HCT116 (cell line): ENCODE data around the gene PPM1E. TPM values are rescaled to one million over a fixed set of nuclear protein-coding genes. Genes with fewer than 3 reads are reported as not detected.

Experiments used
- ATAC-seq: fragments of 200-7000 bp; cut with Tn5 transposase; 2 replicates; pipeline ENCODE4 v1.9.1; 2020; ENCODE audit warnings: mild to moderate bottlenecking, moderate library complexity
- BruUV-seq: library from RNA; stranded (reverse); fragments of 400-500 nt; replicated peaks from 2 replicates; lab custom pipeline; 2021; lab: Mats Ljungman, UMichigan
- CTCF ChIA-PET: fragments of 300-600 bp; sonication (Branson Sonifier 250); formaldehyde crosslinking; loops from one replicate; lab custom pipeline; 2021; ENCODE audit warnings: antibody characterized with exemption; lab: Charles Lee
- POLR2A ChIA-PET: fragments of 300-600, 350-600 bp; sonication (Branson Sonifier 250); formaldehyde crosslinking; loops from one replicate; lab custom pipeline; 2021; ENCODE audit warnings: antibody characterized with exemption; lab: Charles Lee
- RAD21 ChIA-PET, 2 experiments: fragments of 300-600 bp; sonication (Branson Sonifier 250); formaldehyde crosslinking; loops; one replicate each; lab custom pipeline; 2023; ENCODE audit warnings: low total read pairs in 2 of 2; ENCODE audit not compliant: uncharacterized antibody in 2 of 2, unreplicated experiment in 2 of 2, low non-redundant PET in 1 of 2; lab: Charles Lee
- DNase-seq: peaks from one replicate; pipeline ENCODE4 v3.0.0-alpha.2; 2010; ENCODE audit warnings: low read depth, low spot score
- H2AFZ ChIP-seq: fragments of 200-600 bp; shearing (Covaris generic), sonication (generic); 2 replicates; pipeline ENCODE4 v1.6.1; 2017; ENCODE audit warnings: low read depth, mixed run types, mixed read lengths, antibody characterized with exemption, low read length; ENCODE audit not compliant: poor library complexity, severe bottlenecking
- H3K27ac ChIP-seq: 2 replicates; pipeline ENCODE4 v1.5.1; 2012; ENCODE audit warnings: low read depth, low read length
- H3K27me3 ChIP-seq: fragments of 200-600 bp; sonication (generic); 2 replicates; pipeline ENCODE4 v1.6.1; 2016; ENCODE audit warnings: mixed run types, low read length, mixed read lengths; ENCODE audit not compliant: insufficient read depth
- H3K36me3 ChIP-seq, 2 experiments: fragments of 200-500 bp in 1 of 2; fragments of 200-600 bp in 1 of 2; sonication (Bioruptor generic) in 1 of 2; sonication (generic) in 1 of 2; 2 replicates each; pipeline versions ENCODE4 v1.5.1 to v1.6.1; 2014 to 2016; ENCODE audit warnings: low read length in 2 of 2, inconsistent platforms in 1 of 2, mixed read lengths in 1 of 2, mixed run types in 1 of 2; ENCODE audit not compliant: insufficient read depth in 2 of 2, control insufficient read depth in 1 of 2
- H3K4me1 ChIP-seq, 2 experiments: fragments of 200-600 bp in 1 of 2; sonication (generic) in 1 of 2; 2 replicates each; pipeline versions ENCODE4 v1.5.1 to v1.6.1; 2012 to 2017; ENCODE audit warnings: low read length in 2 of 2, inconsistent platforms in 1 of 2, mild to moderate bottlenecking in 1 of 2, mixed read lengths in 1 of 2, mixed run types in 1 of 2, moderate library complexity in 1 of 2; ENCODE audit not compliant: insufficient read depth in 2 of 2, control insufficient read depth in 1 of 2
- H3K4me2 ChIP-seq: fragments of 200-600 bp; sonication (generic); 2 replicates; pipeline ENCODE4 v1.6.1; 2017; ENCODE audit warnings: mixed run types, low read length, mixed read lengths
- H3K4me3 ChIP-seq, 2 experiments: fragments of 200-600 bp in 1 of 2; sonication (generic) in 1 of 2; replicated peaks in 1 of 2; 2 replicates each; pipeline ENCODE4 v1.5.1; 2011 to 2016; ENCODE audit warnings: low read length in 2 of 2, control low read depth in 1 of 2, low read depth in 1 of 2, mild to moderate bottlenecking in 1 of 2, mixed read lengths in 1 of 2, mixed run types in 1 of 2
- H3K79me2 ChIP-seq: fragments of 200-600 bp; sonication (generic); 2 replicates; pipeline ENCODE4 v1.6.1; 2017; ENCODE audit warnings: mild to moderate bottlenecking, mixed run types, low read length, moderate library complexity, mixed read lengths; ENCODE audit not compliant: insufficient read depth
- H3K9ac ChIP-seq: fragments of 200-600 bp; sonication (generic); 2 replicates; pipeline ENCODE4 v1.6.1; 2016; ENCODE audit warnings: low read length, mixed read lengths
- H3K9me2 ChIP-seq: fragments of 200-600 bp; sonication (generic), shearing (Covaris generic); 2 replicates; pipeline ENCODE4 v1.6.1; 2017; ENCODE audit warnings: mixed run types, mild to moderate bottlenecking, moderate library complexity; ENCODE audit not compliant: insufficient read depth
- H3K9me3 ChIP-seq, 2 experiments: fragments of 200-500 bp in 1 of 2; fragments of 200-600 bp in 1 of 2; sonication (Bioruptor generic) in 1 of 2; sonication (generic) in 1 of 2; 2 replicates each; pipeline ENCODE4 v1.6.1; 2014 to 2017; ENCODE audit warnings: low read length in 2 of 2, mixed read lengths in 2 of 2, inconsistent platforms in 1 of 2, low read depth in 1 of 2, mild to moderate bottlenecking in 1 of 2, mixed run types in 1 of 2, moderate library complexity in 1 of 2; ENCODE audit not compliant: control insufficient read depth in 1 of 2, insufficient read depth in 1 of 2
- H4K20me1 ChIP-seq: fragments of 200-600 bp; sonication (generic), shearing (Covaris generic); 2 replicates; pipeline ENCODE4 v1.6.1; 2017; ENCODE audit warnings: mixed run types, mild to moderate bottlenecking, moderate library complexity; ENCODE audit not compliant: insufficient read depth
- ELF1 ChIP-seq: IDR thresholded peaks from 2 replicates; pipeline ENCODE4 v1.6.1; 2012; ENCODE audit warnings: low read depth, borderline replicate concordance
- POLR2AphosphoS5 ChIP-seq: IDR thresholded peaks from 2 replicates; pipeline ENCODE4 v1.6.1; 2011; ENCODE audit warnings: mild to moderate bottlenecking, low read depth, low read length, moderate library complexity
- SIN3A ChIP-seq: IDR thresholded peaks from 2 replicates; pipeline ENCODE4 v1.6.1; 2012; ENCODE audit warnings: low read depth
- SRF ChIP-seq: IDR thresholded peaks from 2 replicates; pipeline ENCODE4 v1.6.1; 2012; ENCODE audit warnings: low read depth
- YY1 ChIP-seq: IDR thresholded peaks from 2 replicates; pipeline ENCODE4 v1.6.1; 2011; ENCODE audit warnings: low read length, low read depth, moderate library complexity, mild to moderate bottlenecking; ENCODE audit not compliant: insufficient replicate concordance; ENCODE audit errors: extremely low read depth
- ZNF274 ChIP-seq: fragments of 200-500 bp; sonication (Bioruptor generic); IDR thresholded peaks from 2 replicates; pipeline ENCODE4 v1.6.1; 2014; ENCODE audit warnings: mild to moderate bottlenecking, low read depth, low read length, inconsistent platforms
- intact Hi-C: fragments of 100-400 bp; cut with micrococcal nuclease; formaldehyde crosslinking; loops from 2 replicates; pipeline ENCODE4 v1.10.0; 2022
- total RNA-seq: library from RNA; stranded (reverse); gene quantifications from one replicate; pipeline ENCODE4 v1.2.1, GENCODE V29; 2021; ENCODE audit not compliant: unreplicated experiment
- TF ChIP-seq, protein P1 (sequence below): IDR thresholded peaks from 2 replicates; pipeline ENCODE4 v1.6.1; 2012; ENCODE audit warnings: low read depth
- TF ChIP-seq, protein P2 (sequence below): IDR thresholded peaks from 2 replicates; pipeline ENCODE4 v1.6.1; 2012
- TF ChIP-seq, protein P3 (sequence below), 3 experiments: fragments of 200-600 bp in 1 of 3; sonication (generic) in 1 of 3; IDR thresholded peaks in 2 of 3; conservative IDR thresholded peaks in 1 of 3; 2 replicates each; pipeline ENCODE4 v1.5.1; 2012 to 2017; ENCODE audit warnings: low read depth in 2 of 3, low read length in 2 of 3, antibody characterized with exemption in 1 of 3, borderline replicate concordance in 1 of 3, control low read depth in 1 of 3, mild to moderate bottlenecking in 1 of 3, mixed read lengths in 1 of 3, mixed run types in 1 of 3, moderate library complexity in 1 of 3; ENCODE audit not compliant: insufficient read depth in 1 of 3

PPM1E gene
- total RNA-seq, 1 experiment from 2014 or later, result 0.02 TPM

DNA sequence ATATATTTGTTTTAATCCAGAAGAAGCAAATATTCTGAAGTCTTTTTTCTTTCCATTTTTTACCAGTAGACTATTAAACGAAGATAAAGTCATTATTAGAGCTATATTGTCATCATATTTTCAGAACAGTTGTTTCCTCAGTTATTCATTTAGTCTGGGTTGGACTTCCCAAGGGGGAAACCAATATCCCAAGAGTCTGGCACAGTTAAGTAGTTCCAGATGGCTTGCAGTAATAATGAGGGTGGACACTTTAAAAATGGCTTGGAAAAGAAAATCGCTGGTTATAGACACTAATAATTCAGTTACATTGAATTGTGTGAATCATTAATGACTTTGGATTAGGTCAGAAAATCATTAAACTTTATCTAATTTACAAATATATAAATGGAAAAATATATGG is 3.9 kb downstream of the PPM1E start (continued):
- TF ChIP-seq, protein P1, sequence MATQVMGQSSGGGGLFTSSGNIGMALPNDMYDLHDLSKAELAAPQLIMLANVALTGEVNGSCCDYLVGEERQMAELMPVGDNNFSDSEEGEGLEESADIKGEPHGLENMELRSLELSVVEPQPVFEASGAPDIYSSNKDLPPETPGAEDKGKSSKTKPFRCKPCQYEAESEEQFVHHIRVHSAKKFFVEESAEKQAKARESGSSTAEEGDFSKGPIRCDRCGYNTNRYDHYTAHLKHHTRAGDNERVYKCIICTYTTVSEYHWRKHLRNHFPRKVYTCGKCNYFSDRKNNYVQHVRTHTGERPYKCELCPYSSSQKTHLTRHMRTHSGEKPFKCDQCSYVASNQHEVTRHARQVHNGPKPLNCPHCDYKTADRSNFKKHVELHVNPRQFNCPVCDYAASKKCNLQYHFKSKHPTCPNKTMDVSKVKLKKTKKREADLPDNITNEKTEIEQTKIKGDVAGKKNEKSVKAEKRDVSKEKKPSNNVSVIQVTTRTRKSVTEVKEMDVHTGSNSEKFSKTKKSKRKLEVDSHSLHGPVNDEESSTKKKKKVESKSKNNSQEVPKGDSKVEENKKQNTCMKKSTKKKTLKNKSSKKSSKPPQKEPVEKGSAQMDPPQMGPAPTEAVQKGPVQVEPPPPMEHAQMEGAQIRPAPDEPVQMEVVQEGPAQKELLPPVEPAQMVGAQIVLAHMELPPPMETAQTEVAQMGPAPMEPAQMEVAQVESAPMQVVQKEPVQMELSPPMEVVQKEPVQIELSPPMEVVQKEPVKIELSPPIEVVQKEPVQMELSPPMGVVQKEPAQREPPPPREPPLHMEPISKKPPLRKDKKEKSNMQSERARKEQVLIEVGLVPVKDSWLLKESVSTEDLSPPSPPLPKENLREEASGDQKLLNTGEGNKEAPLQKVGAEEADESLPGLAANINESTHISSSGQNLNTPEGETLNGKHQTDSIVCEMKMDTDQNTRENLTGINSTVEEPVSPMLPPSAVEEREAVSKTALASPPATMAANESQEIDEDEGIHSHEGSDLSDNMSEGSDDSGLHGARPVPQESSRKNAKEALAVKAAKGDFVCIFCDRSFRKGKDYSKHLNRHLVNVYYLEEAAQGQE, result no peak
- TF ChIP-seq ELF1 (no peak), SRF (no peak), POLR2AphosphoS5 (no peak)

DNA sequence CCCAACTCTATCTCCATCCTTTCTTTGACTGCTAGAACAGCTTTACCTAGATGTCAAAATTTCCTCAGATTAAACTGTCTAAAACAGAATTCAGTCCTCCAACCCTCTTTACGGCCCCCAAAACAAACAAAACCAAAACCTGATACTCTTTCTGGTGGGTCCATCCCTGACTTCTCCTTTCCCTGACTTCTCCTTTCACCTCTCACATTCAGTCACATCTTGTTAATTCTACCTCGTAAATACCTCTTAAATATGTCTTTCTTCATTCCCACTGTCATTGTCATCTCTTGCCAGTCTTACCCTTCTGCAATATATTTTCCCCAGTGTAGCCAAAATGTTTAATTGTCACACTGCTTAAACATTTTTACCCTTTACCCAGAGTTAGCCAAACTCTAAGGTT is 4.6 kb downstream of the PPM1E start:
- no peak for DNase-seq
- no peak for ATAC-seq
- RAD21 ChIA-PET, result no interaction called here
- H3K36me3 ChIP-seq, result no peaks in the 10 kb centered on the region
- TF ChIP-seq ELF1 (no peak), ZNF274 (no peak), POLR2AphosphoS5 (no peak), SIN3A (no peak), YY1 (no peak)
- TF ChIP-seq, protein P2, sequence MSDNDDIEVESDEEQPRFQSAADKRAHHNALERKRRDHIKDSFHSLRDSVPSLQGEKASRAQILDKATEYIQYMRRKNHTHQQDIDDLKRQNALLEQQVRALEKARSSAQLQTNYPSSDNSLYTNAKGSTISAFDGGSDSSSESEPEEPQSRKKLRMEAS, result no peak
- TF ChIP-seq, protein P3, sequence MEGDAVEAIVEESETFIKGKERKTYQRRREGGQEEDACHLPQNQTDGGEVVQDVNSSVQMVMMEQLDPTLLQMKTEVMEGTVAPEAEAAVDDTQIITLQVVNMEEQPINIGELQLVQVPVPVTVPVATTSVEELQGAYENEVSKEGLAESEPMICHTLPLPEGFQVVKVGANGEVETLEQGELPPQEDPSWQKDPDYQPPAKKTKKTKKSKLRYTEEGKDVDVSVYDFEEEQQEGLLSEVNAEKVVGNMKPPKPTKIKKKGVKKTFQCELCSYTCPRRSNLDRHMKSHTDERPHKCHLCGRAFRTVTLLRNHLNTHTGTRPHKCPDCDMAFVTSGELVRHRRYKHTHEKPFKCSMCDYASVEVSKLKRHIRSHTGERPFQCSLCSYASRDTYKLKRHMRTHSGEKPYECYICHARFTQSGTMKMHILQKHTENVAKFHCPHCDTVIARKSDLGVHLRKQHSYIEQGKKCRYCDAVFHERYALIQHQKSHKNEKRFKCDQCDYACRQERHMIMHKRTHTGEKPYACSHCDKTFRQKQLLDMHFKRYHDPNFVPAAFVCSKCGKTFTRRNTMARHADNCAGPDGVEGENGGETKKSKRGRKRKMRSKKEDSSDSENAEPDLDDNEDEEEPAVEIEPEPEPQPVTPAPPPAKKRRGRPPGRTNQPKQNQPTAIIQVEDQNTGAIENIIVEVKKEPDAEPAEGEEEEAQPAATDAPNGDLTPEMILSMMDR (IDR thresholded peaks at IDR 0.05 in 2 of 3, conservative IDR thresholded peaks at IDR 0.05 in 1 of 3; ENCODE audit: borderline replicate concordance in 1 of 3, insufficient read depth in 1 of 3, low read depth in 2 of 3, low read length in 2 of 3), result no peak
- TF ChIP-seq, all 23 proteins: peak for 0
- no peaks in the 10 kb centered on the region for H3K27me3 ChIP-seq
- H3K4me3 ChIP-seq, result no peak overlapping the region
- no peaks in the 10 kb centered on the region for H3K9me3 ChIP-seq
- H3K9ac ChIP-seq, result no peak overlapping the region
- no peak overlapping the region for H2AFZ ChIP-seq
- no peaks in the 10 kb centered on the region for H4K20me1 ChIP-seq
- intact Hi-C loops, result no loop called here
- ChIA-PET POLR2A (no interaction called here), CTCF (no interaction called here)
- no peaks in the 10 kb centered on the region for H3K4me1 ChIP-seq
- H3K79me2 ChIP-seq, result no peaks in the 10 kb centered on the region
- no TSS peak for BruUV-seq
- no peak overlapping the region for H3K4me2 ChIP-seq
- H3K27ac ChIP-seq, result no peak overlapping the region
- no peaks in the 10 kb centered on the region for H3K9me2 ChIP-seq
